ENCODE measurements around the gene RADX. TPM values are rescaled to one million over a fixed set of nuclear protein-coding genes. Genes with fewer than 3 reads are reported as not detected.
A peak's percentile ranks its signal among the peaks of the same experiment; 100 is the strongest.

Gene RADX
- total RNA-seq, 1 donor from 2014 or later, result 10.0 TPM

- no peaks in the 10 kb centered on the region for H3K27me3 ChIP-seq (ENCODE audit: control insufficient read depth, insufficient read depth, low read length)
- H3K4me3 ChIP-seq (ENCODE audit: low read depth, low read length), result no peak overlapping the region
- H3K36me3 ChIP-seq (ENCODE audit: control insufficient read depth, insufficient read depth, low read length), result no peaks in the 10 kb centered on the region
- DNase-seq (ENCODE audit: low read depth), result peak; percentile 76
- TF ChIP-seq CTCF (IDR thresholded peaks at IDR 0.05; ENCODE audit: insufficient read depth, low read length, poor library complexity, severe bottlenecking), result no peak
Observed at GRCh38 chrX:106707771-106708454, 96.1 kb downstream of the RADX start.

- Histone ChIP-seq H3K36me3 (ENCODE audit: control insufficient read depth, insufficient read depth, low read length) (no peaks in the 10 kb centered on the region), H3K27me3 (ENCODE audit: control insufficient read depth, insufficient read depth, low read length) (no peaks in the 10 kb centered on the region), H3K4me3 (ENCODE audit: low read depth, low read length) (no peak overlapping the region)
- no peak for DNase-seq (ENCODE audit: low read depth)
- no peak for TF ChIP-seq CTCF (IDR thresholded peaks at IDR 0.05; ENCODE audit: insufficient read depth, low read length, poor library complexity, severe bottlenecking)
Observed at GRCh38 chrX:106710771-106711170, 99.0 kb downstream of the RADX start.

GRCh38 chrX:106711375-106711774 lies 99.6 kb downstream of the RADX start:
- no peak overlapping the region for H3K4me3 ChIP-seq (ENCODE audit: low read depth, low read length)
- no peaks in the 10 kb centered on the region for H3K36me3 ChIP-seq (ENCODE audit: control insufficient read depth, insufficient read depth, low read length)
- no peak for TF ChIP-seq CTCF (IDR thresholded peaks at IDR 0.05; ENCODE audit: insufficient read depth, low read length, poor library complexity, severe bottlenecking)
- DNase-seq (ENCODE audit: low read depth), result no peak
- no peaks in the 10 kb centered on the region for H3K27me3 ChIP-seq (ENCODE audit: control insufficient read depth, insufficient read depth, low read length)

GRCh38 chrX:106716004-106716403 lies 104.2 kb downstream of the RADX start:
- DNase-seq (ENCODE audit: low read depth), result no peak
- no peak overlapping the region for H3K4me3 ChIP-seq (ENCODE audit: low read depth, low read length)
- TF ChIP-seq CTCF (IDR thresholded peaks at IDR 0.05; ENCODE audit: insufficient read depth, low read length, poor library complexity, severe bottlenecking), result no peak
- H3K27me3 ChIP-seq (ENCODE audit: control insufficient read depth, insufficient read depth, low read length), result no peaks in the 10 kb centered on the region
- no peaks in the 10 kb centered on the region for H3K36me3 ChIP-seq (ENCODE audit: control insufficient read depth, insufficient read depth, low read length)

- Histone ChIP-seq H3K36me3 (ENCODE audit: control insufficient read depth, insufficient read depth, low read length) (no peaks in the 10 kb centered on the region), H3K27me3 (ENCODE audit: control insufficient read depth, insufficient read depth, low read length) (no peaks in the 10 kb centered on the region), H3K4me3 (ENCODE audit: low read depth, low read length) (no peak overlapping the region)
- no peak for DNase-seq (ENCODE audit: low read depth)
- no peak for TF ChIP-seq CTCF (IDR thresholded peaks at IDR 0.05; ENCODE audit: insufficient read depth, low read length, poor library complexity, severe bottlenecking)
Observed at GRCh38 chrX:106716463-106716862, 104.7 kb downstream of the RADX start.

GRCh38 chrX:106718709-106719108 lies 106.9 kb downstream of the RADX start:
- TF ChIP-seq CTCF (IDR thresholded peaks at IDR 0.05; ENCODE audit: insufficient read depth, low read length, poor library complexity, severe bottlenecking), result no peak
- H3K4me3 ChIP-seq (ENCODE audit: low read depth, low read length), result no peak overlapping the region
- H3K36me3 ChIP-seq (ENCODE audit: control insufficient read depth, insufficient read depth, low read length), result no peaks in the 10 kb centered on the region
- H3K27me3 ChIP-seq (ENCODE audit: control insufficient read depth, insufficient read depth, low read length), result no peaks in the 10 kb centered on the region
- DNase-seq (ENCODE audit: low read depth), result no peak
